GM10266 (cell line): ENCODE results near the gene SYT14.

ENCODE experiments used
- DNase-seq: peaks from one replicate; pipeline ENCODE4 v3.0.0; 2012; ENCODE audit errors: extremely low spot score
- TF ChIP-seq, protein P1 (sequence below): IDR thresholded peaks from 2 replicates; pipeline ENCODE4 v1.5.1; 2012; ENCODE audit warnings: mild to moderate bottlenecking, low read depth; ENCODE audit not compliant: control insufficient read depth, insufficient read depth; ENCODE audit errors: missing control alignments

SYT14 gene

DNA sequence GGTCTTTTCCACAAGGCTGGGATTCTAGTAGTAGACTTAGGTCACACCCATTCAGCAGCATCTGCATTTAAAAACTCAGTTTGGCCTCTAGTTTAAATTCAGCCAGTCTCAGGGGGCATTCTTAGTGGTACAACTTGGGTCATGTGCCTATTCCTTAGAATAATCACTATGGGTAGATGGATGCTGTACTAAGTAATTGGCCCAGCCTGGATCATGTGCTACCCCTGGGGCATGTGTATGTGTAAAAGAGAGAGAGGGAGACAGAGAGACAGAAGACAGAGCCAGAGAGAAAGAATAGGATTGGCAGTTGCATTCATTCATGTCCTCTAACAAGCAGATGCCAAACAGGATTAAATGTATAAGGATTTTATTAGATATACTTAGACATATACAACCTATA is 13.6 kb upstream of the SYT14 start:
- TF ChIP-seq, protein P1, sequence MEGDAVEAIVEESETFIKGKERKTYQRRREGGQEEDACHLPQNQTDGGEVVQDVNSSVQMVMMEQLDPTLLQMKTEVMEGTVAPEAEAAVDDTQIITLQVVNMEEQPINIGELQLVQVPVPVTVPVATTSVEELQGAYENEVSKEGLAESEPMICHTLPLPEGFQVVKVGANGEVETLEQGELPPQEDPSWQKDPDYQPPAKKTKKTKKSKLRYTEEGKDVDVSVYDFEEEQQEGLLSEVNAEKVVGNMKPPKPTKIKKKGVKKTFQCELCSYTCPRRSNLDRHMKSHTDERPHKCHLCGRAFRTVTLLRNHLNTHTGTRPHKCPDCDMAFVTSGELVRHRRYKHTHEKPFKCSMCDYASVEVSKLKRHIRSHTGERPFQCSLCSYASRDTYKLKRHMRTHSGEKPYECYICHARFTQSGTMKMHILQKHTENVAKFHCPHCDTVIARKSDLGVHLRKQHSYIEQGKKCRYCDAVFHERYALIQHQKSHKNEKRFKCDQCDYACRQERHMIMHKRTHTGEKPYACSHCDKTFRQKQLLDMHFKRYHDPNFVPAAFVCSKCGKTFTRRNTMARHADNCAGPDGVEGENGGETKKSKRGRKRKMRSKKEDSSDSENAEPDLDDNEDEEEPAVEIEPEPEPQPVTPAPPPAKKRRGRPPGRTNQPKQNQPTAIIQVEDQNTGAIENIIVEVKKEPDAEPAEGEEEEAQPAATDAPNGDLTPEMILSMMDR: no peak
- DNase-seq: no peak

- DNase-seq: no peak
- TF ChIP-seq, protein P1: no peak
Measured at GRCh38 chr1:209926045-209926444, 12.0 kb upstream of the SYT14 start.

DNA sequence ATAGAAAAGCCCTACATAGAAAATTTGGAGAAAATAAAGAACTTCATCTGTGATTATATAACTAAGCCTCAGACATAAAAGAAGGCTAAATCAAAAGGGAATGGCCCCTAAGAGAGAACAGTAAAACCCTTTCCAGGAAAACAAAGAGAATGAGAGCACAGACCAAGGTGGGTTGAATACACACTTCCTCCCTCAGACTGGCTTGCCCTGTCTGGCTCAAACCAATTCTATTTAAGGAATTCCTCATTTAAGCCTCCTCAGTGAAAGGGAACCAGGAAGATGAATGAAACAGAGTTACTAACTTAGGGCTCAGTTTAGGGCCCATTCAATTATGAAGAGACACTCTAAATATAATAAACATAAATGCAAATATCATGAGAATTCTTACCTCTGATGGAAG is 10.6 kb upstream of the SYT14 start:
- DNase-seq: no peak
- TF ChIP-seq, protein P1: no peak

DNA sequence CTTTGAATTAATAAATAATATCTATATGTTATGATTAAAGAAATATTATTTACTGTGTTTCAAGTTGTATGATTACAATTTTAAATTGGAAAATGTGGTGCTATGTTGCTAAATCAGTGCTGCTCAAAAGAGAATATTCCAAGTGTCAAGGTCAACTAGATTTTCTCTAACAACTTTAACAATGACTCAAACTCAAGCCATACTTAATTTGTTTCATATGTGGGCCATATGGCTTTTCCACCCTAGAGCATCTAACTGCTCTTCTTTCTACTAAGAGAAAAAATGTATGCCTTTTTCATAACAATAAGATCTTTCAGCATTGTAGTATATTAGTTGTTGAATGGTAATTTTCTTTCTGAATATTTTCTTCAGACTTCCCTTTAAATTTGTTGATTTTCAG is 8.3 kb upstream of the SYT14 start:
- DNase-seq: no peak
- TF ChIP-seq, protein P1: no peak

- TF ChIP-seq, protein P1: no peak
- no peak for DNase-seq
Measured at GRCh38 chr1:209931141-209931540, 6.9 kb upstream of the SYT14 start.

- TF ChIP-seq, protein P1: no peak
- no peak for DNase-seq
Measured at GRCh38 chr1:209936125-209936524, 1.9 kb upstream of the SYT14 start.

DNA sequence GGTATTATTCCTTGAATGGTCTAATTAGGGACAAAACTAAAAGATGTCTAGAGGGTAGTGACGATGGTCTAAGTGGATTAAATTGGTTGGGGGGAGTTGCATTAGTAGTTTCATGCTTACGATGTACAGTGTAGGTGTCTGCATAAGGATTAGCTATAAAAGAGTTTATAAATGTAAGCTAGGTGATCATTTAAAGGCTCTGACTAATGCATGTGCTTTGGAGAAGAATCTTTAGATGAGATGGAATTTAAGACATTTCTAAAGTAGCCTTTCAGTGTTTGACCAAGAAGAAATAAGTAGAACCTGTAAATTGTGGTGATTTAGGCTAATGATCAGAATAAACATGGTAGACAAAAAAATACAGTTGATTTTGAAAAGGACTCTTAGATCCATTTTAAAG is 7.4 kb downstream of the SYT14 start:
- no peak for DNase-seq
- TF ChIP-seq, protein P1: no peak
